IPS DF 4.7 (cell line): ENCODE results near the gene TBC1D17.

Experiments
- DNase-seq: peaks from one replicate; pipeline ENCODE4 v3.0.0-alpha.2; 2013; ENCODE audit warnings: low spot score; ENCODE audit errors: extremely low read depth

TBC1D17 gene

DNA sequence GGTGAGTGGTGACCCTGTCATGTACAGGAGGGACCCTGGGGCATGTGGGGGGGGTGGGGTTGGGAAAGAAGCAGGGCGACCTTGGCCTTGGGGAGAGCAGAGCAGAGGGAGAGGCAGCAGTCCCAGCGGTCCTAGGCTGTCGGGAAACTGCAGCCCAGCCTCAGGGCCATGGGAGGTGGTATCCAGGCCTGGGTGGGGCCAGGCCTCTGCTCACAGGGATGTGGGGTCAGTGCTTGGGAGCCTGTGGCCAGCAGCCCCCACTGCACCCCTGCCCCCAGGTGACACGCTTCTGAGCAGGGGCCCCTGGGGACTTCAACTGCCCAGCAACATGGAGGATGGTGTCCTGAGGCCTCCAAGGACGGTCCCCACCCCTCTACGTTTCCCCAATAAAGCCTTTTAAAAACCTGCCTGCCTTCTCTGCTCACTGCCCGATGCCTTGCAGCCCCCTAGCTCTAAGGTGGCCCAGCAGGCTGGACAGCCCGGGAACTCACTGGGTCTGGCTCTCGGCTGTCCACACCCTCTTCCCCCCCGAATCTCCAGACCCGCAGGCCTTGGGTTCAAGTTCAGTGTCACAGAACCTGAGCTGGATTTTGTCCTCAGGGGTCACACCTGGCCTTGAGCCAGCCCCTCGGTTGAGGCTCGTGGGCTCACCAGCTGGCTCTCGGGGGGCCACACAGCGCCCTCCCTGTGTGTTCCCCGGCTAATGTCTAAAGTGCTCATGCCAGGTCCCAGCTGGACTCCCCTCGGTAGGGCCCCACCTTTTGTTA, 17.0 kb upstream of the TBC1D17 start:
- DNase-seq = no peak

DNA sequence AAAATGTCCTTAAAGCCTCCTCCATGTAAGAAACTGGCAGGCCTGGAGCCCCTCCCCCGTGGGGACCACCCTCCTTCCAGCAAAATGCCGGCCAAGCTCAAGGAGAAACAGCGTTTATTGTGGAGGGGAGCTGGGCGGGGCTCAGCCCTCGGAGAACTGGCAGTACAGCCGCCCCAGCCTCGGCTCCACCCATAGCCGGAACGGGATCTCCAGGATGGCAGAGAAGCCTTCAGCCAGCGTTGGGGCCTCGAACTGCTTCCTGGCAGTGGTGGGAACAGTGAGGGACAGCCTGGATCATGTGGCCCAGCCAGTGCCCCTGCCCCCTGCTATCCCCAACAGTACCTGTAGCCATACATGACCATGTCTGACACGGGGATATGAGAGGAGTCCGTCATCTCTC, 16.4 kb upstream of the TBC1D17 start:
- no peak for DNase-seq

DNA sequence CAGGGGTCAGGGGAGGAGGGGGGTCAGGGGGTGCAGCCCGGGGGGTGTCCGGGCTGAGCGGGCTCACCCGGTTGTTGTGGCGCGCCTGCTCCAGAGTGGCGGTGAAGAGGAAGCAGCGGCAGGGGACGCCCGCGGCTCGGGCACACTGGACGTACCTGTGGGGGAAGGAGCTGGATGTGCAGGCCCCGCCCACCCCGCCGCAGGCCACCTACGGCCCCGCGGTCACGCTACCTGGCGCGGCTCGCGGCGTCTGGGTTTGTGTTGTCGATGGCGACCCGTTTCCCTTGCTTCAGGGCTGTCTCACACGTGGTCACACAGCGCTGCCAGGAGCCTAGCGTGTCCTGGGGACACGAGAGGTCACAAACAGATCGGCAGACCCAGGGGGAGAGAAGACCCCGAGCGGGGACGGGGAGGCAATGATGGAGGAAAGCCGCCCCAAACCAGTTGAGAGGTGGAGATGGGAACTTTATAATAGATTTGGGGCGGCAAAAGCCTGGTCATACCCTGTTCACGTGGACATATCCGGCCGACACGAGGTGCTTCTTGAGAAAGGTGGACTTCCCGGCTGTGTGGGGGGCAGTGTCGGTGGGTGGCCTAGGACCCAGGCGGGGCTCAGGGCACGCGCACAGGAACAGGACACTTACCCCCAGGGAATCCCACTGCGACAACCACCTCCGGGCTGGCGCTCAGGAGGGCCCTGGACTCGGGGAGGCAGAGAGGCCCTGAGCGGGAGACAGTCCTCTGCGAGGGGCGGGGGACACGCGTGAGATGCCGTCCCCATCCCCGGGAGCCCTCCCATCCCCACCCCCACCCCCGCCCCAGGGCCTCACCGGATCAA, 15.7 kb upstream of the TBC1D17 start:
- DNase-seq = no peak

- DNase-seq = no peak
These were observed 14.9 kb upstream of the TBC1D17 start for GRCh38 chr19:49862391-49863253.

GRCh38 chr19:49863254-49863934, 14.1 kb upstream of the TBC1D17 start:
- no peak for DNase-seq

- no peak for DNase-seq
These were observed 13.6 kb upstream of the TBC1D17 start for GRCh38 chr19:49863935-49864320.

- no peak for DNase-seq
These were observed 12.6 kb upstream of the TBC1D17 start for GRCh38 chr19:49864890-49865289.

- DNase-seq = no peak
These were observed 10.3 kb upstream of the TBC1D17 start, which contains the start of gene PNKP for GRCh38 chr19:49866933-49867782. PNKP (minus strand) TSS chr19:49867576; CDS start chr19:49867204, 372 bp downstream.

DNA sequence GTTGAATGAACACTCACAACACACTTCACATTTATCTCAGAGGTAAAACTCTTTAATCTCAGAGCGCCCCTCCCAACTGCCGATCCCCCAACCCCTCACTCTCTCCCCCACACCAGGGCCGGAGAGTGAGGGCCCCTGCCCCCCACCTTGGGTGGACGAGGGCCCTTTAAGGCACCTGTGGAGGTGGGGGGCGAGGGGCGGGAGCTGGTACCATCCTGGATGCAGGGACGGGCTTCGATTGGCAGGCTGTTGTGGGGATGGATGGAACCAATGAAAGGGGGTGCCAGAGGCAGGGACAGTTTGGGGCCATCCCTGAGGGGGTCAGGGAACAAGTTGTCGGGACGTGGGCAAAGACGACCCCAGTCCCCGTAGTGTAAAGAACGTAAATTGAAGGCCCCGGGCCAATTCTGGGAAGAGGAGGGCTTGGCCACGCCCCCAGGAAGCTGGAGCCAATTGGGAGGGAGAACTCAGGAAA, 8.5 kb upstream of the TBC1D17 start:
- no peak for DNase-seq

GRCh38 chr19:49869484-49870308, 7.8 kb upstream of the TBC1D17 start:
- peak; percentile 99 for DNase-seq

GRCh38 chr19:49870309-49870901, 7.1 kb upstream of the TBC1D17 start:
- no peak for DNase-seq

DNA sequence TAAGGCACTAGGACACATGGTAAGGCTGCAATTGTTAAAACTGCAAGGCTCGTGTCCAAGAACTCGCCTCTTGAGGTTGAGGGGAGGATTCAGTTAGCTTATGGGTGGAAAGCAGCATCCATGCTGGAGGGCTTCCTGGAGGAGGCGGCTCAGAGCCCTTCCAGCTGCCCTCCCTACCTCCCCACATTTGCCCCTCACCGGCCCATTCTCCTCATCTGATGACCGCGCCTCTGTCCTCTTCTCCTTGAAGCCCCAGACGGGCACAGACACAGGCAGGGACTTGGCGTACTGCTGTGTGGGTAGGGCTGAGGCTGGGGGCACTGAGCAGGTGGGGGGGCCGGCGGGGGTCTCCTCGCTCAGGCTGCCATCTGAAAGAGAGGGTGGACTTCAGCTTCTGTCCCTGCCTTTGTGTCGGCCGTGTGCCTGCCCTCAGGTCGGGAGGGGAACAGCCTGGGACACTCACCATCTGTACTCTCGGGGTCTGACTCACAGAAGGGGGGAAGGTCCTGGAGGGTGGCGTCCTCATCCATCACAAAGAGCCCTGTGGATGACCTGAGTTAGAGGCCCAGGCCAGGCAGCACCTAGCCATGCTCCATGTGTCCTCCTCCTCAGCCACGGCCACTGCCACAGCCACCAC, 6.0 kb upstream of the TBC1D17 start:
- DNase-seq = no peak

GRCh38 chr19:49872245-49873128, 5.0 kb upstream of the TBC1D17 start:
- no peak for DNase-seq

DNA sequence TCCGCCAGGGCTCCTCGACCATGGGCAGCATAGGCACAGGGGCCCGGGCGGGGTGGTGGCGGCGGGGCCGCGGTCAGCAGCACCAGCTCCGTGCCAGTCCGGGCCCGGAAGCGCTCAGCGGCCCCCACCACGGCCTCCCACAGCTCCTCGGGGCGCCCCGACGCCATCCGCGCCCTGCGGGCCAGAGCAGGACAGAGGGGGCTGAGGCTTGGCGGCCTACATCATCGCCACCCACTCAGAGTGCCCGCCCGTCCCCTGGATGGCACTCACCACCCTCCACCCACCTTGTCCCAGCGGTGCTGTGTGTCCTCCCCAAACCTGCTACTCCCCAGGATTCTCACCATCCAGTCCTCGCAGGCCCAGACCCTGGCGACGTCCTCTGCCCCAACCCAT, 4.4 kb upstream of the TBC1D17 start:
- DNase-seq = no peak

DNA sequence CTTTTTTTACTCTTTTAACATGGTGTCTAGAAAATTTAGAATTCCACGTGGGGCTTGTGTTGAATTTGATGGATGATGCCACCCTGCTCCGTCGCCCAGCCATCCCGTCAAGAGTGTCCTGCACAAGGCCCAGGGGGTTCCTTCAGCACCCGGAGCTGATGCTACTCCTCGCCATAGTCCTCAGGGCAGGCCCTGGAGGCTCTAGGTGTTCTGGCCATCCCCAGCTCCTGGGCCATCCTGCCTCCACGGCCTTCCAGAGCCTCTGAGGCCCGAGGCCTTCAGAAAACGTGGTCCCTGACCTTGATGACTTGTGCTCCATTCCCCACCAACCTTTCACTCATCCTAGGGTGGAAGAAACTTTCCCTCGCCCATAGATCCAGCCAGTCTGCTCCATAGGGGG, 3.7 kb upstream of the TBC1D17 start:
- DNase-seq = no peak

GRCh38 chr19:49874503-49875157, 2.9 kb upstream of the TBC1D17 start:
- no peak for DNase-seq

DNA sequence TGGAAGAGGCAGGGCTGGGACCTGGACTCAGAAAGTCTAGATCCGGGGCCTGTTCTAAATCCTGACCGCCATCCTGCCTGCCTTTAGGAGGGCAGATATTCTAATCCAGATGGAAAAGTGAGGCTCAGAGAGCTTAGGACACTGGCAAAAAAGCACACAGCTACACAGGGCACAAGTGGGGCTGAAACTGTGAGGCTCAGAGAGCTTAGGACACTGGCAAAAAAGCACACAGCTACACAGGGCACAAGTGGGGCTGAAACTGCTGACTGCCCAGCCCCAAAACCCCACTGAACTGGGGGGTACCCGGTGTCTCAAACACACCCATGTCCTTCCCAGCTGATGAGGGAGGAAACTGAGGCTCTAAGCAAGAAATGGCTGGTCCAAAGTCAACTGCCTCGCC, 2.3 kb upstream of the TBC1D17 start:
- DNase-seq = no peak
